OCI-LY7 (cell line): ENCODE data around the gene WWOX. TPM values are rescaled to one million over a fixed set of nuclear protein-coding genes. Genes with fewer than 3 reads are reported as not detected.

Experiments
- BruUV-seq: library from RNA; stranded (reverse); fragments of 400-500 nt; replicated peaks from 2 replicates; lab custom pipeline; 2021; lab: Mats Ljungman, UMichigan
- CTCF ChIA-PET: fragments of 300-600 bp; sonication (Branson Sonifier 250); formaldehyde crosslinking; loops from one replicate; lab custom pipeline; 2022; ENCODE audit warnings: antibody characterized with exemption; ENCODE audit not compliant: unreplicated experiment; lab: Charles Lee
- POLR2A ChIA-PET: fragments of 300-600 bp; sonication (Branson Sonifier 250); formaldehyde crosslinking; loops from one replicate; lab custom pipeline; 2022; ENCODE audit warnings: antibody characterized with exemption; lab: Charles Lee
- DNase-seq: peaks from one replicate; pipeline ENCODE4 v3.0.0-alpha.2; 2015; ENCODE audit warnings: low spot score
- H2AFZ ChIP-seq: fragments of 200-600 bp; sonication (generic), shearing (Covaris generic); 2 replicates; pipeline ENCODE4 v1.6.1; 2014; ENCODE audit warnings: mild to moderate bottlenecking, antibody characterized with exemption, low read length, moderate library complexity
- H3K27ac ChIP-seq: fragments of 200-600 bp; sonication (generic); 2 replicates; pipeline ENCODE4 v1.5.1; 2014; ENCODE audit warnings: mixed run types, low read depth, mild to moderate bottlenecking, moderate library complexity, low read length, inconsistent platforms; ENCODE audit not compliant: poor library complexity, severe bottlenecking
- H3K36me3 ChIP-seq: fragments of 200-600 bp; sonication (generic); 2 replicates; pipeline ENCODE4 v1.6.1; 2014; ENCODE audit warnings: mild to moderate bottlenecking, antibody characterized with exemption, low read length, moderate library complexity, mixed read lengths; ENCODE audit not compliant: insufficient read depth
- H3K4me1 ChIP-seq: fragments of 200-600 bp; sonication (generic); 2 replicates; pipeline ENCODE4 v1.5.1; 2014; ENCODE audit warnings: mild to moderate bottlenecking, low read length; ENCODE audit not compliant: insufficient read depth, poor library complexity, severe bottlenecking
- H3K4me2 ChIP-seq: fragments of 200-600 bp; sonication (generic); 2 replicates; pipeline ENCODE4 v1.6.1; 2014; ENCODE audit warnings: mild to moderate bottlenecking, low read length
- H3K4me3 ChIP-seq: fragments of 200-600 bp; sonication (generic); 2 replicates; pipeline ENCODE4 v1.5.1; 2014; ENCODE audit warnings: mild to moderate bottlenecking, low read depth, low read length; ENCODE audit not compliant: poor library complexity, severe bottlenecking
- H3K79me2 ChIP-seq: fragments of 200-600 bp; sonication (generic); 2 replicates; pipeline ENCODE4 v1.6.1; 2016; ENCODE audit warnings: low read depth, mild to moderate bottlenecking, low read length, moderate library complexity, mixed read lengths; ENCODE audit not compliant: insufficient read depth
- H3K9me2 ChIP-seq: fragments of 200-600 bp; sonication (generic); 2 replicates; pipeline ENCODE4 v1.6.1; 2016; ENCODE audit warnings: mild to moderate bottlenecking, low read length, mixed read lengths; ENCODE audit not compliant: insufficient read depth
- H3K9me3 ChIP-seq: fragments of 200-600 bp; sonication (generic); 2 replicates; pipeline ENCODE4 v1.6.1; 2014; ENCODE audit warnings: mild to moderate bottlenecking, mixed run types, low read length, mixed read lengths
- H4K20me1 ChIP-seq: fragments of 200-600 bp; sonication (generic); 2 replicates; pipeline ENCODE4 v1.6.1; 2014; ENCODE audit warnings: mild to moderate bottlenecking, antibody characterized with exemption, low read length, moderate library complexity, mixed read lengths; ENCODE audit not compliant: insufficient read depth
- EZH2phosphoT487 ChIP-seq: fragments of 200-600 bp; sonication (generic); IDR thresholded peaks from 2 replicates; pipeline ENCODE4 v1.6.1; 2018; ENCODE audit warnings: low read depth, borderline replicate concordance, mild to moderate bottlenecking, mixed run types, antibody characterized with exemption, low read length, moderate library complexity, mixed read lengths
- intact Hi-C: fragments of 100-400 bp; cut with micrococcal nuclease; formaldehyde crosslinking; loops from one replicate; pipeline ENCODE4 v1.10.0; 2022; ENCODE audit not compliant: unreplicated experiment
- total RNA-seq, 2 experiments: library from RNA; depleted of rRNA in 1 of 2; stranded (reverse); fragments of >200 nt in 1 of 2; shearing (Covaris generic) in 1 of 2; gene quantifications; 2 replicates each; pipeline ENCODE4 v1.2.3, GENCODE V29; 2014 to 2022
- TF ChIP-seq, protein P1 (sequence below): fragments of 200-600 bp; sonication (generic); conservative IDR thresholded peaks from 2 replicates; pipeline ENCODE4 v1.5.1; 2014; ENCODE audit warnings: mild to moderate bottlenecking, antibody characterized with exemption, low read length, moderate library complexity, mixed read lengths

Gene WWOX
- total RNA-seq, 2 experiments from 2014 or later = 40.2 to 47.6 TPM

DNA sequence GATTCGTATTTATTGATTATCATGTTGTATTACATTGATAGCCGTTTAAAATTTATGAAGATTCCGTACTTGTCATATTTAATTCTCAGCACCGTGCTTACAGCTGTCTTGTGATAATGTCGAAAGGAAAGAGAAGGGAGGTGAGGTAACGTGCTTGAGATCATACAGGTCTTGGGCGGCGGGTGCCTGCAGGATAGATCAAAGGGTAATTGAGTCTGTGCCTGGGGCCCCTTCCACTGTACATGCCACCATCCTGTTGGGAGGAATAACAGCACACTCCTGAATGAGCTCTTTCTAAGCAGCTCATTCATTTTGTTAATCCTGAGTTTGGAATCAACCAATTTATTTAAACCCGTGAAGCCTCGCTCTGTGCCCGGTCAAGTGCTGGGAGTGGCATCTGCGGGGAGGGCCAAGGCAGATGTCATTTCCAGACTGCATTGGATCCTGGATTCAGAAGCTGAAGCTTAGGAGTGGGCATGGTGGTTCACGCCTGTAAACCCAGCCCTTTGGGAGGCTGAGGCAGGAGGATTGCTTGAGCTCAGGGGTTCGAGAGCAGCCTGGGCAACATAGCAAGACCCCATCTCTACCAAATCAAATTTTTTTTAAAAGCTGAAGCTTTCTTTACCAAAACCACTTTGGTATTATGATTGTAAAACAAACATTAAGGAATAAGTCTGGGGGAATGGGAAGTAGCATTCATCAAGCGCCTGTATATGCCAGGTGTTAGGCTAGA lies 25.8 kb downstream of the WWOX start:
- ChIA-PET CTCF (interaction anchor here (1.6 kb wide), 1 partner anchor 110 kb away, joined by 3 read pairs; no protein-coding TSS in a partner anchor), POLR2A (interaction anchor here (1.0 to 1.1 kb wide), 3 partner anchors 10 to 96 kb away, joined by 3 to 4 read pairs (median 3); no protein-coding TSS in a partner anchor)
- no peak overlapping the region for H3K27ac ChIP-seq
- BruUV-seq = no TSS peak
- no peaks in the 10 kb centered on the region for H3K9me2 ChIP-seq
- no peak overlapping the region for H3K4me3 ChIP-seq
- no peaks in the 10 kb centered on the region for H3K9me3 ChIP-seq
- TF ChIP-seq EZH2phosphoT487 = no peak
- TF ChIP-seq, protein P1, sequence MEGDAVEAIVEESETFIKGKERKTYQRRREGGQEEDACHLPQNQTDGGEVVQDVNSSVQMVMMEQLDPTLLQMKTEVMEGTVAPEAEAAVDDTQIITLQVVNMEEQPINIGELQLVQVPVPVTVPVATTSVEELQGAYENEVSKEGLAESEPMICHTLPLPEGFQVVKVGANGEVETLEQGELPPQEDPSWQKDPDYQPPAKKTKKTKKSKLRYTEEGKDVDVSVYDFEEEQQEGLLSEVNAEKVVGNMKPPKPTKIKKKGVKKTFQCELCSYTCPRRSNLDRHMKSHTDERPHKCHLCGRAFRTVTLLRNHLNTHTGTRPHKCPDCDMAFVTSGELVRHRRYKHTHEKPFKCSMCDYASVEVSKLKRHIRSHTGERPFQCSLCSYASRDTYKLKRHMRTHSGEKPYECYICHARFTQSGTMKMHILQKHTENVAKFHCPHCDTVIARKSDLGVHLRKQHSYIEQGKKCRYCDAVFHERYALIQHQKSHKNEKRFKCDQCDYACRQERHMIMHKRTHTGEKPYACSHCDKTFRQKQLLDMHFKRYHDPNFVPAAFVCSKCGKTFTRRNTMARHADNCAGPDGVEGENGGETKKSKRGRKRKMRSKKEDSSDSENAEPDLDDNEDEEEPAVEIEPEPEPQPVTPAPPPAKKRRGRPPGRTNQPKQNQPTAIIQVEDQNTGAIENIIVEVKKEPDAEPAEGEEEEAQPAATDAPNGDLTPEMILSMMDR = no peak
- no peak overlapping the region for H3K4me2 ChIP-seq
- DNase-seq = no peak
- H2AFZ ChIP-seq = no peak overlapping the region
- no peaks in the 10 kb centered on the region; the same call in 1 of the 2 replicates for H3K36me3 ChIP-seq
- H3K79me2 ChIP-seq = no peaks in the 10 kb centered on the region
- no peaks in the 10 kb centered on the region for H4K20me1 ChIP-seq
- intact Hi-C loops = loop anchor here (10.0 kb wide), 3 partner anchors 380 to 1480 kb away; partner anchors contain the start of gene MAF
- H3K4me1 ChIP-seq = no peaks in the 10 kb centered on the region

DNA sequence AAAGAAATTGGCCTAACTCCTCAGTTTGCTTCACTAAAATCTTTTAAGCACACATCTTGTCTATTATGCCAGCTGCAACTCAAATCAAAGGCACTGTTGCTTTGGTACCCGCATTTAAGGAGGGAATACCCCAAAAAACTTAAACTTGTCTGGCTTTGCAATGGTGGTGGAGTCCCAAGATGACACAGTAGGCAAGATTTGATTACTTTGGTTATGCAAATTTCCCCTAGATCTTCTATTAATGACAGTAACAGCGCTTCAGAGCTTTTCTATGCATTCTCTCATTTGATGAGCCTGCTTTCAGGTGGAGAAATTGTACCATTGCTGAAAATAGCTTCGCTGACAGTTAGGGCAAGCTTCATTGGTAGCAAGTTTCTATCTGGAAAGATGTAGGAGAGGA lies 27.2 kb downstream of the WWOX start:
- ChIA-PET POLR2A (no interaction called here), CTCF (interaction anchor here (1.6 kb wide), 1 partner anchor 108 kb away, joined by 3 read pairs; no protein-coding TSS in a partner anchor)
- Histone ChIP-seq H2AFZ (no peak overlapping the region), H3K9me2 (no peaks in the 10 kb centered on the region), H3K4me3 (no peak overlapping the region), H3K9me3 (no peaks in the 10 kb centered on the region), H3K4me1 (no peaks in the 10 kb centered on the region), H3K36me3 (no peaks in the 10 kb centered on the region; the same call in 1 of the 2 replicates), H3K79me2 (no peaks in the 10 kb centered on the region), H3K27ac (no peak overlapping the region), H4K20me1 (no peaks in the 10 kb centered on the region), H3K4me2 (no peak overlapping the region)
- intact Hi-C loops = loop anchor here (10.0 kb wide), 3 partner anchors 378 to 1478 kb away; partner anchors contain the start of gene MAF
- DNase-seq = no peak
- TF ChIP-seq, protein P1 = no peak
- TF ChIP-seq EZH2phosphoT487 = no peak
- BruUV-seq = no TSS peak

DNA sequence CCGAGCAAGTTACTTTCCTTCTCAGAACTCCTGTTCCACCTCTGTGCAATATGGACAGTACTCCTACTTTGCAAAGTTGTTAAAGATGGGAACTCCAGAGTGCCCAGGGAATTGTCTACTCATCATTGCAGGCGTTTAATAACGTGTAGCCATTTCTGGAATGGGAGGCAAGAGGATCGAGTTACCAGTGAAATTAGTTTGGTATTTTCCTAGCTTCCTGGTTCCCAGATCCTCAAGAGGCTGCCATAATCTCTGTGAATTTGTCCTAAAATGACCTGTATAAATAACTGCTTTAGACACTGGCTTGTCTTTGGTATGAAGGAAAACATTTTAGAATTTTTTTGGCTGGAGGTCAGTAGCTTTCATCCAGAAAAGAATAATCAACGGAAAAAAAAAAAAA lies 27.7 kb downstream of the WWOX start:
- intact Hi-C loops = loop anchor here (10.0 kb wide), 3 partner anchors 378 to 1478 kb away; partner anchors contain the start of gene MAF
- H3K9me2 ChIP-seq = no peaks in the 10 kb centered on the region
- no peak overlapping the region for H3K4me2 ChIP-seq
- CTCF ChIA-PET = no interaction called here
- BruUV-seq = no TSS peak
- H3K4me1 ChIP-seq = no peaks in the 10 kb centered on the region
- TF ChIP-seq EZH2phosphoT487 = no peak
- TF ChIP-seq, protein P1 = no peak
- H3K79me2 ChIP-seq = no peaks in the 10 kb centered on the region
- no peaks in the 10 kb centered on the region for H4K20me1 ChIP-seq
- no peaks in the 10 kb centered on the region; the same call in 1 of the 2 replicates for H3K36me3 ChIP-seq
- no peak overlapping the region for H2AFZ ChIP-seq
- no peak for DNase-seq
- no peak overlapping the region for H3K27ac ChIP-seq
- POLR2A ChIA-PET = interaction anchor here (0.9 kb wide), 1 partner anchor 9 kb away, joined by 4 read pairs; no protein-coding TSS in a partner anchor
- no peaks in the 10 kb centered on the region for H3K9me3 ChIP-seq
- H3K4me3 ChIP-seq = no peak overlapping the region
